ENCODE measurements around the gene ARFGEF3.

GRCh38 chr6:138182939-138183789 lies 21.4 kb downstream of the ARFGEF3 start:
- TF ChIP-seq CTCF (IDR thresholded peaks at IDR 0.05) (no peak), POLR2A (IDR thresholded peaks at IDR 0.05) (no peak)

Data from heart left ventricle (tissue), 13 donors.